Activated T-cell treated with anti-CD3 and anti-CD28 coated beads for 24 hours (primary cell): ENCODE data around the gene C19orf25.
A peak's percentile ranks its signal among the peaks of the same experiment; 100 is the strongest.

ENCODE experiments used
- DNase-seq: peaks from one replicate; pipeline ENCODE4 v3.0.0-alpha.2; 2020; ENCODE audit warnings: low read depth

Gene C19orf25

DNA sequence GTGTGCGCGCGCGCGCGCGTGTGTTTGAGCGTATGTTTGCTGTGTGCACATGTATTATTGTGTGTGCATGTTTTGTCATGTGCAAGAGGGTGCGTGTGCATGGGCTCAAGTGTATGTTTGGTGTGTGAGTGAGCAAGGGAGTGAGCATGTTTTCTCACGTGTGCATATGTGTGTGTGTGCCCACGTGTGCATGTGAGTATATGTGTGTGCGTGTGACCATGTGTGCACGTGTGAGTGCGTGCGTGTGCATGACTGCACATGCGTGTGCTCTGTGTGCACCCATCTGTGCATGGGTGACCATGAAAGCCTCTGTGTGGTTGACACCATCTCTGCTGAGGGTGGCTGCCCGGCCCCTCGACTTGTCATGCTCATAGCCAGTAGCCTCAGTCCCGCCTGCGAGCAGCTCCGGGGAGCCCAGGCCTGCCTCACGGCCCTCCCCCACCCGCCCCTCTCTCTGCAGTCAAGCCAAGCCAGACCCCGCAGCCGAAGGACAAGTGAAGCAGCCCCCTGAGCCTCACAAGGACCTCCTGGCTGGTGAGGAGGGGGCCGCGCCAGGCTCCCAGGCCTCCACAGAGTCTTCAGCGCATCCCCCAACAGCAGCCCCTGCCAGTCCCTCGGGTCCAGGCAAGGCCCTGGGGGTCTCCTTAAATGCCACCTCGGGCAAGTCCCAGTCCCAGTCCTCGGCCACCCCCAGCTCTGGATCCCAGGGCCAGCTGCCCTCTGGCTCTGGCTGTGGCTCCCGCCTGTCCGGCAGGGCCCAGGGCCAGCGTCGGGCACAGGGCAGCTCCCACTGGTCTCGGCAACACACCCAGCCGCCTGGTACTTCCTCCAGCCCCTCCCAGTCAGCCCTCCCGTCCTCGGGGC, 17.9 kb upstream of the C19orf25 start:
- no peak for DNase-seq

DNA sequence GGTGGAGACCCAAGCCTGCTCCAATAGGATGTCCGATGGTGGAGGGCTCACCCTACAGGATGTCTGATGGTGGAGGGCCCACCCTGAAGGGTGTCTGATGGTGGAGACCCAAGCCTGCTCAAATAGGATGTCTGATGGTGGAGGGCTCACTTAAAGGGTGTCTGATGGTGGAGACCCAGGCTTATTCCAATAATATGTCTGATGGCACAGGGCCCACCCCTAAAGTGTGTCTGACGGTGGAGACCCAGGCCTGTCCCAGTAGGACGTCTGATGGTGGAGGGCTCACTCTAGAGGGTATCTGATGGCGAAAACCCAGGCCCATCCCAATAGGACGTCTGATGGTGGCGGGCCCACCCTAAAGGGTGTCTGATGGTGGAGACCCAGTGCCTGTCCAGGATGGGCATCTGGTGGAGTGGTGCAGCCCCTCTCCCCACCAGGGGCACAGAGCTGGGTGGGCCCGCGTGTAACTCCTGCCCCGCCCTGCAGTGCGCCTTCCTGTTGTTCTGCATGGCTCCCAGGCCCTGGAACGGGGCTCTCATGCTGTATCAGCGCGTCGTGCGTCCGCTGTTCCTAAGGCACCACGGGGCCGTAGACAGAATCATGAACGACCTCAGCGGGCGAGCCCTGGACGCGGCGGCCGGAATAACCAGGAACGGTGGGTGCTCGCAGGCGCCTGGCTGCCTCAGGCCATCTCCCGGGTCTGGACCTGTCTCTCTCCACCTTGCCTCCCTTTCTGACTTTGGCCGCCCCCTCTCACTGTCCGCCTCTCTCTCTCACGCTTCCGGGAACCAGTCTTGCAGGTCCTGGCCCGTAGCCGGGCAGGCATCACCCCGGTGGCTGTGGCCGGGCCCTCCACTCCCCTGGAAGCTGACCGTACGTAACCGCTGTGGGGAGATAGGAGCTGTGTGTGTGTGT, 17.0 kb upstream of the C19orf25 start:
- no peak for DNase-seq

DNA sequence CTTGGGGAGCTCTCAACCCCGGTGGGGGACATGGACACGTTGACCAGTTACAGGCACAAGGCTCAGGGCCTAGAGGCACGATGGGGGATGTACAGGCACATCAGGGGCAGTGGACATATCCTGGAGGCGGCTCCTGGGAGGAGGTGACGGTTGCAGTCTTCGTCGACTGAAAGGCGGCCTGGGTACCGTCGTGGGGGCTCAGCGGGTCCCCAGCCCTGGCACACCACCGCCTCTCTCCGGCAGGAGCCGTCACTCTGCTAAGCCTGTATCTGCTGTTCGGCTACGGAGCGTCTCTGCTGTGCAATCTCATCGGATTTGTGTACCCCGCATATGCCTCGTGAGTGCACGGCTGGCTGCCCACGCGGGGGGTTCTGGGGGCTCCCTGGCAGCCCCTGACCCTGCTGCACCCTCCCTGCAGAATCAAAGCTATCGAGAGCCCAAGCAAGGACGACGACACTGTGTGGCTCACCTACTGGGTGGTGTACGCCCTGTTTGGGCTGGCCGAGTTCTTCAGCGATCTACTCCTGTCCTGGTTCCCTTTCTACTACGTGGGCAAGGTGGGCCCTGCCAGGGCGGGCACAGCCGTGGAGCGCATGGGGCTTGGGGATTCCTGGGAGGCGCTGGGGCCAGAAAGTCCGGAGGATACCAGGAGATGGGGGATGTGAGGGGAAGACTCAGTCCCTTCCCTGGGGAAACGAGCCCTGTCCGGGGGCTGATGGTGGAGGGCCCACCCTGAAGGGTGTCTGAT, 16.2 kb upstream of the C19orf25 start:
- no peak for DNase-seq

DNA sequence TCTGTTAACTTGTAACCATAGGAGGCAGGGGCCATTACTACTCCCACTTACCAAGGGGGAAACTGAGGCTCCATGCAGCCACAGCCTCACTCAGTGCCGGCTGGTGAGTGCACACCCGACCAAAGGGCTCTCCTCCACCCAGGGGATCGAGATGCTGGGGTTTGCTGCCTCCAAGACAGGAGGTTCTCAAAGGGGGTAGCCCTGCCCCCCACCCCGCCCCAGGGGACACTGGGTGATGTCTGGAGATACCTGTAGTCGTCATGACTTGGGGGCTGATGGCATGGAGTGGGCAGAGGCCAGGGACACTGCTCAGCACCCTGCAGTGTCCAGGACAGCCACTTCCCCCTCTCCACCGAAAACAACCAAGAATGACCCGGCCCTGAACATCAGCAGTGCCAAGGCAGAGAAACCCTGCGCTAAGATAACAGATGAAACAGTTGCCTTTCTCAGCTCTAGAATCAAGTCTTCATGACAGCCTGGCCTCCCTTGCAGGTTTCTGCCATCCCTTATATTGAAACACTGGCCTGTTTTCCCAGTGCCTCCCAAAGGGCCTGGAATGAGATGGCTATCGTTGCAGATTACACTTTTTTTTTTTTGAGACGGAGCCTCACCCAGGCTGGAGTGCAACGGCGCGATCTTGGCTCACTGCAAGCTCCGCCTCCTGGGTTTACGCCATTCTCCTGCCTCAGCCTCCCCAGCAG, 15.2 kb upstream of the C19orf25 start:
- no peak for DNase-seq

DNA sequence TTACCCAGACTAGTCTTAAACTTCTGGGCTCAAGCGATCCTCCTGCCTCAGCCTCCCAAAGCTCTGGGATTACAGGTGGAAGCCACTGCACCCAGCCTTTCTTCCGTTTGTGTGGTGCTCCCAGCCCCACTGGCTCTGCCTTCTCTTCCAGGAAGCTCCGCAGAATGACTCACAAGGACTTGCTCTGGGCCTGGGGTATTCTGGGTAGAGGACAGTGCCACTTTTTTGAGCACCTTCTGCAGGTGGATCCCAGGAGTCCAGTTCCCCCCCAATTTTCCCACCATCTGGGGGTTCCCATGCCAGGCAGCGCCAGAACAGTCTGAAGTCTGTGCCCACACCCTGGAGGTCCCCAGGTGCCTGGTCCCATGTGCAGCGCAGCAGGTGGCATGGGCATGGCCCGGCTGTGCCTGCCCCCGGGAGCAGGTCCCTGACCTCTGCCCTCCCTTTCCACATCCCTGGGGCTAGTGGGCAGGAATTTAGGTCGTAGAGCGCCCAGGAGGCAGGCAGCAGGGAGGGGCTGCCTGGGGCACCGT, 13.5 kb upstream of the C19orf25 start:
- DNase-seq, result no peak

DNA sequence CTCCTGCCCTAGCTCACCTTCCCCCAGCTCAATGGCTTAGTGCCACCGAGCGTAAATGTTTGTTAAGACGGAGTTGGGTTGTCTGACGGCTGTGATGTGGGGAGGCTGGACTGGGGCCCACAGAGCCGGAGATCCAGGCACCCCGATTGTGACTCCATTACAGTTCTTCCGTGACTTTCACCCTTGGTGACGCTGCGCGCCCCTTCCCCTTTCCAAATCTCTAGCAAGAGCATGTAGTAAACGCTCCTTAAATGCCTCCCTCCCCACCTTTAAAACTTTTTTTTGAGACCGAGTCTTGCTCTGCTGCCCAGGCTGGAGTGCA, 12.8 kb upstream of the C19orf25 start:
- no peak for DNase-seq

DNA sequence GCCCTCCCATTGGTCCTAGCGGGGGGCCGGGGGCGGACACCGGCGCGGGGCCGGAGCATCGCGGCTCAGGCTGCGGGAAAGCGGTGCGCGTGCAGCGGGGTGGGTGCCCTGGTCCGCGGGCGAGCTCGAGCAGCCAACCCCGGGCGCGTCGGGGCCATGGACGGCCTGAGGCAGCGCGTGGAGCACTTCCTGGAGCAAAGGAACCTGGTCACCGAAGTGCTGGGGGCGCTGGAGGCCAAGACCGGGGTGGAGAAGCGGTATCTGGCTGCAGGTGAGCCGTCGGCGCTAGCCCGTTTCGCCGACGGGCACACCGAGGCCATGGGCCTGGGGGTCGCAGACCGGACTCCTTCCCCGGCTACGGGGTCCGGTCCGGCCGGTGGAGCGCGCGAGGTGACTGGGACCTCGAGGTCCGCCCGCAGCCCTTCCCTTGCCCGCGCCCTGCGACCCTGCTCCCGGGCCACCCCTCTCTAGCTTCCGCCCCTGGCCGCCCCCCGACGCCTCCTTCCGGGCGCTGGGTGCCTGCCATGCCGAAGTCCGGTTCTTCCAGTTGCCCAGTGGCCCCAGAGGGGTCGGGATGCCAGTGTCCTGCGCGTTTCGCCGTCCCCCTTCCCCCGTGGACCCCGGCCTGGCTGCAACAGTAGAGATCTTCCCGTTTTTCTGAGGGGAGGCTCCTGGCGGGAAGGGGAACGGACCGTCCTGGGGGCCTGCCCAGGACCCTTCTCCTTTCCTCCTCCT, 12.3 kb upstream of the C19orf25 start, which contains the start of gene REEP6:
Gene REEP6 (plus strand): TSS at position 68 of the 735 bp plus-strand sequence. CDS start 89 bp downstream, at position 157.
- no peak for DNase-seq

DNA sequence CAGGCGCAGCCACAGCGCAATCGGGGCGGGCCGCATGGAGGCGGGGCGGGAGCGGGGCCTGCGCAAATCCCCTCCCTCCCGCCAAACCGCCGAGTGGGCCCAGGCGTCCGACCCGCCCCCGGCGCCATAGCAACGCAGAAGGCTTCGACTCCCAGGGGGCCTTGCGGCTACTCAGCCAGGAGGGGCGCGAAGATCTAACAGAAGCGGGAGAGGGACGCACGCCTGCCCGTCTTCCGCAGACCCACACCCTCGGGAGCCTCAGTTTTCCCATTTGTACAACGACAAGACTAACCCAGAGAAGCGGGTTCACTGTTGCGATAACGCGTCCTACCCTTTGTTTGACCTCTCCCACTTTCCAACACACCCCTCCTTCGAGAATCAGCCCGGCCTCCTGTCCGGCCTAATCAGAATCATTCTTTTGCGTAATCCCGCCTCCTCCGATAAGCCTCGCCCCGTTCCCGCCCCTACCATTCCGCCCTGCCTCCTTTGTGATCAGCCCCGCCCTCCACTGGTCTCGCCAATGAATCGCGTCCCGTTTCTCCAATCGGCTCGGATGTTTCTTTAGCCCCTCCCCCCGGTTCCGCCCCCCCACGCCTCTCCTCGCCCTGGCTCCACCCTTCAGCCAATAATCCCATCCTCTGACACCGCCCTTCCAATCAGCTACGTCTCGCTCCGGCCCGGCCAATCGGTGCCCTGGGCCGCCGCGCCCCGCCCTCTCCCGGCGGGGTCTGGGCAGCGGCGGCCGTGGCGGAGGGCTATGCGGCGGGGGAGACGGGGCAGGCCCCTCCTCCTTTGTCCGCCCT, 11.5 kb upstream of the C19orf25 start, which contains the start of gene PCSK4:
Gene PCSK4 (minus strand): TSS at position 40 of the 803 bp plus-strand sequence. CDS start 4 bp downstream, at position 36.
- DNase-seq, result peak; percentile 98

DNA sequence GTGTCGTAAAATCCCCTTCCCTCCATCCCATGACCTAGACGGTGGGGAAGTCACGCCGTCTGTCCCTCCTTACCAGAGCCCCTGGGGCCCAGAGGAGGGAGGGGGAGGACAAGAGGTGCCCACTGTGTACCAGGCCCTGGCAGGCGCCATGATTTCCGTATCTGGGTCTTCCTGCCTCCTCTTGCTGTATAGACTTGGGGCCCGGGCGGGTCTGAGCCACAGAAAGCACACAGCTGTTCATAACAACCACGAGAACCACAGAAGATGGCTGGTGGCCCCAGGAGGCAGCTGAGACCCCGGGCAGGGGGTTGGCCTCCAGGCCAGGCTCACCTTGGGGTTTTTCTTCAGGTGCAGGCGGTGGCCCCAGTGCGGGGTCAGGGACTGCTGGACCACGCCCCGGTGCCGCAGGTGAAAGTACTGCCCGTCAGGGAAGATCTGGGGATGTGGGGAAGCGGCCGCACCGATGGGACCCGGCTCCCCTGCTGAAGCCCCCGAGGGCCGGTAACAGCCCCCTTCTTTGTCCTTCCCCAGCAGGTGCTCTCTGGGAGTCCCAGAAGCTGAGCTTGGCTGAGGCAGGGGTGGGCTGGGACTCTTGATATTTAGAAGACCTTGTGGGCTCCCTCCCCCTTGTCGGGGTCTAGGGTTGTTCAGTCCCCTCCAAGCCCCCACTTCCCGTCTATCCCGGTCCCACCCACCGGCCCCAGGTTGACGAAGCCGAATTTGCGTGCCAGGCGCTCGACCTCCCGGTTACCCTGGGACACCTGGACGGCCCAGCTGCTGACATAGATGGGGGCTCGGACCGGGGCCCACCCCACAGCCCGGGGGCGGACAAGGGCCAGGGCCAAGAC, 10.7 kb upstream of the C19orf25 start:
- no peak for DNase-seq

DNA sequence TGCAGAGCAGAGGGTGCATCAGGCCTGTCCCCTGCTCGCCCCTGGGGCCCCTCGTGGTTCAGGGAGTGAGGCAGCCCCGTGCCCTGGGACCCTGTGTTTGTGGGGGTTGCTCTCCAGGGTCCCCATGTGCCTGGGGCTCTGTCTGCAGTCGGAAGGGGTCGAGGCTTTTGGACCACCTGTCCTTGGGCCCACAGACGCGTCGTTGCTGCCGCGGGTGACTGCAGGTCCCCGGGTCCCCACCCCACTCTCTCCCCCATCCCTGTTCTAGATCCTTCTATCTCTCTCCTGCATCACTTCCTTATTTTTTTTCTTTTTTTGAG, 9.2 kb upstream of the C19orf25 start:
- no peak for DNase-seq

DNA sequence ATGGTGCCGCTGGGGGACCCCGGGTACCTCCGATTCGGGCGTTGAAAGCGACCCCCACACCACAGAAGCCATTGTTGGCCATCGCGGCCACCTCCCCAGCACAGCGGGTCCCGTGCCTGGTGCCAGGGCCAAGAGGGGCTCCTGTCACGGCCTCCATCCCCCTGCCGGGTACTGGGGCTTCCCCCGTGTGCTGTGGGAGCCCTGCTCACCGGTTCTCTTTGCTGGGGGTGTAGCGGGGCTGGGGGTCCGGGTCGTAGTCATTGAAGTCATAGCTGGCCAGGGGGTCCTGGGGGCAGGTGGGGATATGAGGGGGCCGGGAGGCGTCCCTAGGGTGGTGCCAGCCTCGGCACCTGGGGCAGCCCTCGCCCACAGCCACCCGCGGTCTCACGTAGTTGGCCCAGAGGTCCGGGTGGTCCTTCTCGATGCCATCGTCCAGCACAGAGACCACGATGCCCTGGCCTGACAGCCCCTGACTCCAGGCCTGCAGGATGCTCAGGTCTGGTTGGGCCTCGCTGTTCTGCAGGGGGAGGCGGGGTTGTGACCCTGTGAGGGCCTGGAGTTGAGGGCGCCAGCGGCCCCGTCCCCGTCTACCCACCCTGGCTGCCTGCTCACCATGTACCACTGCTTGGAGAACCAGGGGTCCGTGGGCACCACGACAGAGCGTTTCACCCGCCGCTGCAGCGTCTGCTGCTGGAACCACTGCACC, 8.7 kb upstream of the C19orf25 start:
- no peak for DNase-seq

DNA sequence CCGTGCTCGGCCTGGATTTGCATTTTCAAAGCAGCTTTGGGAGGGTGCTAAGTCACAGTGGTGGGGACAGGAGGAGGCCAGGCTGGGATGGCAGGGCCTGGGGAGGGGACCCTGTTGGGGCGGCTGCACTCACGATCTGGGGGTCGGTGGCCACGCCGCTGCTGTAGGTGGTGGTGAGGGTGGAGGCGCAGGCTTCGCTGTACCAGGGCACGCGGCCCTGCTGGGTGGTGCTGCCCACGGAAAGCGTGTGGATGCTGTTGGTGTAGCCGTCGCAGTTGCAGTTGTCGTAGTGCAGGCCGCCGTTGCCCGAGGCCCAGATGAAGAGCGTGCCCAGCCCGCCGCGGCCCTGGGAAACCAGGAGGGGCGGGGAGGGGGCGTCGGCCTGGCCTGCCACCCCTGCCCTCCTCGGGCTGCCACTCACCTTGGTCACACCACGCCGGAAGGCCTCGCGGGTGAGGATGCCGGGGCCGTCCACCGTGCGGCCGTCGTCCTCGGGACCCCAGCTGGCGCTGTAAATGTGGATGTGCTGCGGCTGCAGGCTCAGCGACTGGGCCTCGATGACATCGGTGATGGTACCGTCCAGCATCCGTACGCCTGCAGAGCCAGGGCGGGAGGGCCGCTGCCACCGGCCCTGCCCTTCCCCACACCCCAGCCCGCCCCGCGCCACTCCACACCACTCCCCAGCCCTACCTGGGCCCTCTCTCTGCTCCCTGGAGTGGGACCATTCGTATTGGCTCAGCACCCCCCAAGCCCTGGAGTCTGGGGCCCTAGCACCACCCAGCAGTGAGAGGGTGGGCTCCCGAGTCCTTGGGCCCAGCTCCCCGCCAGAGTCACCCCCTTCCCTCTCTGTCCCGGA, 7.9 kb upstream of the C19orf25 start:
- DNase-seq, result no peak

DNA sequence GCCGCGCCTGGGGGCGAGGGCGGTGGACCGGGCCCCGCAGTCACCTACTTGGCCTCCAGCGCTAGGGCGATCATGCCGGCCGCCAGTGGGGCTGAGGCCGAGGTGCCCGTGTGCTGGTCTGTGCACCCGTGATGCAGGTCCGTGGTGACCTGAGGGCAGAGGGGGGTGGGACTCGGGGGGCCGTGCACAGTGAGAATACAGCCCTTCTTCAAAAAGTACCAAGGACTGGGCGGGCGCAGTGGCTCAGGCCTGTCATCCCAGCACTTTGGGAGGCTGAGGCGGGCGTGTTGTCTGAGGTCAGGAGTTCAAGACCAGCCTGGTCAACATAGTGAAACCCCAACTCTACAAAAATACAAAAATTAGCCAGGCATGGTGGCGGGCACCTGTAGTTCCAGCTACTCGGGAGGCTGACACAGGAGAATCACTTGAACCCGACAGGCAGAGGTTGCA, 5.0 kb upstream of the C19orf25 start:
- no peak for DNase-seq

DNA sequence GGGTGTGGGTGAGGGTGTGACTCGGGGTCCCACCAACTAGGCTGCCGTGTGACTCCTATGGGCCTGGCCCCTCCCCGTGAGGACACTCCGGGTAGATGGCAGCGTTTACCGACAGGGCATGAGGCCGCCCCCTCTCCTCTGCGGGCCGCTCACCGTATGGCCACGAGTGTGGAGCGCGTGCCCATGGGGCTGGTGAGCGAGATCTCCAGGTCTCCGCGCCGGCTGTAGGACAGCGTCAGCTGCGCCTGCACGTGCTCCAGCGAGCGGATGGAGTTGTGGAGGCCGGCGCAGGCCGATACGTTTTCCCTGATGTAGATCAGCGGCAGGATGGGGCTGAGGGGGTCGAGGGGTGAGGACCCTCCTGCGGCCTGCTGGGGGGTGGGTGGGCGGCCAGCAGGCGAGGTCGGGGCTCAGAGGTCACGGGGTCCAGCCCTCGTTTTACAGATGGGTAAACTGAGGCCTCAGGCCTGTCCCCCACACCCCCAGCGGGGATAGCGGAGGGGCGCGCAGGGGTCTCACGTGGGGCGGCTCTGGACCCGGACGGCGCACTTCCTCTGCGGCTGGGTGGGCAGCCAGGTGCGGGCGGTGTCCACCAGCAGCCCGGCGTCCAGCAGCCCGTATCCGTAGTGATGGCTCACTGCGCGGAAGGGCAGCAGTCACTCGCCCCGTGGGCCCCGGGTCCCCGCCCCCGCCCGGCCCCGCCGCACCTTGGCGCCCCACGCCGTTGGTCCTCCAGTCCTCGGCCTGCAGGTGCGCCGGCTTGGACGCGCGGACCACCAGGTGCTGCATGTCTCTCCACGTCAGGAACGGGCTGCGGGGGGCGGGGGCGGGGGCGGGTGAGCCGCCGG, 4.3 kb upstream of the C19orf25 start:
- DNase-seq, result no peak

DNA sequence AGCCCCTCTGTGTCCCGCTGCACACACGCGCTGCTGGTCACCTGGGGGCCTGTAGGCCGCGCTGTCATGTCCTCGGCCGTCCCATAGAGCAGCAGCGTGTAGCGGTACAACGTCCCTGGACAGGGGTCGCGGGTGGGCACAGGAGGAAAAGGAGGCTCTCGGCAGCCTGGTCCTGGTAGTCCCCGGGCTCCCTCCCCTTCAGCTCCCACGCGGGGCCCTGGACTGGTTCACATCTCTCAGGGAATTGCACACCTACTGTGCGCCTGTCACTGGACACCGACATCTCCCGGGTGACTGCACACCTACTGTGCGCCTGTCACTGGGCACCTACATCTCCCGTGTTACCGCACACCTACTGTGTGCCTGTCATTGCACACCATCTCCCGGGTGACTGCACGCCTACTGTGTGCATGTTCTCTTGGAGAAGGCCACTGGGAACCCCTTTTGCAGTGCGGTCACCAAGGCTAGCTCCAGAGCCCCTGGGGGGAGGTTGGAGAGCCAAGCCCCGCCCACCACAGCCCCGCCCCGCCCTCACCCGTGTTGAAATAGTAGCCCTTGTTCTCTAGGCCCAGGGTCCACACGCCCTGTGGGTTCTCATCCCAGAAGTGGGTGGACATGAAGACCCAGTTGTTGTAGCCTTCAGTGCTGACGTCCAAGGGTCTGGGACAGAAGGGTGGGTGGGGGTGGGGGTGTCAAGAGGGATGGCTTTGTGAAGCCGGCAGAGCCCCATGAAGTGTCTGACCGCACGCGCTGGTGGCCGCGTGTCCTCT, 3.5 kb upstream of the C19orf25 start:
- DNase-seq, result no peak
